BLaER1 treated with 17β-estradiol and CSF1 and Interleukin-3, amounts not matched to agents 10 nM and 100 nM (cell line): ENCODE data around the gene CD3E.
"Not testable (repeated sequence)": the region's sequence is repeated elsewhere in the genome, so short reads cannot be mapped to it uniquely, and the experiment has no call there.

Source experiments
- H3K27ac ChIP-seq, 11 experiments: shearing (Covaris generic); formaldehyde crosslinking; 2 replicates each; pipeline ENCODE4 v1.8.1; 2022
- H3K27me3 ChIP-seq, 11 experiments: shearing (Covaris generic); formaldehyde crosslinking; 2 replicates each; pipeline ENCODE4 v1.8.1; 2022
- H3K36me3 ChIP-seq, 11 experiments: shearing (Covaris generic); formaldehyde crosslinking; 2 replicates each; pipeline ENCODE4 v1.8.1; 2022
- H3K4me1 ChIP-seq, 10 experiments: shearing (Covaris generic); formaldehyde crosslinking; 2 replicates each; pipeline ENCODE4 v1.8.1; 2022
- H3K4me2 ChIP-seq, 11 experiments: shearing (Covaris generic); formaldehyde crosslinking; 2 replicates each; pipeline ENCODE4 v1.8.1; 2022
- H3K4me3 ChIP-seq, 10 experiments: shearing (Covaris generic); formaldehyde crosslinking; 2 replicates each; pipeline ENCODE4 v1.8.1; 2022
- H3K9ac ChIP-seq, 11 experiments: shearing (Covaris generic); formaldehyde crosslinking; 2 replicates each; pipeline ENCODE4 v1.8.1; 2022
- H3K9me3 ChIP-seq, 11 experiments: shearing (Covaris generic); formaldehyde crosslinking; replicated peaks in 1 of 11; 2 replicates each; pipeline ENCODE4 v1.8.1; 2022
- H4K20me1 ChIP-seq, 11 experiments: shearing (Covaris generic); formaldehyde crosslinking; 2 replicates each; pipeline ENCODE4 v1.8.1; 2022
- Cebpa-rat ChIP-seq, 11 experiments: shearing (Covaris generic); IDR thresholded peaks; 2 replicates each; pipeline ENCODE4 v1.8.1; 2022

The CD3E gene

GRCh38 chr11:118301600-118302195 lies 2.8 kb upstream of the CD3E start:
- H3K4me3 ChIP-seq: no peak overlapping the region
- H3K4me2 ChIP-seq: peak overlapping the region in 3 of 11 experiments; percentile 7 to 33 (median 23); a peak in 2 of 22 replicates
- peaks cover 4 to 16% (median 12%) of the 10 kb centered on the region in 10 experiments for H3K4me1 ChIP-seq
- H3K27ac ChIP-seq: no peak overlapping the region
- no peaks in the 10 kb centered on the region for H3K27me3 ChIP-seq
- no peaks in the 10 kb centered on the region for H4K20me1 ChIP-seq
- H3K36me3 ChIP-seq: no peaks in the 10 kb centered on the region
- no peak for TF ChIP-seq Cebpa-rat (IDR thresholded peaks at IDR 0.05)
- H3K9ac ChIP-seq: no peak overlapping the region
- H3K9me3 ChIP-seq: no peaks in the 10 kb centered on the region

GRCh38 chr11:118304227-118304567 lies 333 bp upstream of the CD3E start:
- H3K4me3 ChIP-seq: no peak overlapping the region
- H4K20me1 ChIP-seq: no peaks in the 10 kb centered on the region
- no peaks in the 10 kb centered on the region for H3K9me3 ChIP-seq
- TF ChIP-seq Cebpa-rat (IDR thresholded peaks at IDR 0.05): no peak
- peak overlapping the region in 8 of 11 experiments; percentile 23 to 48 (median 40); a peak in 14 of 22 replicates for H3K4me2 ChIP-seq
- H3K27me3 ChIP-seq: no peaks in the 10 kb centered on the region
- H3K36me3 ChIP-seq: no peaks in the 10 kb centered on the region
- H3K9ac ChIP-seq: no peak overlapping the region
- H3K4me1 ChIP-seq: peaks cover 8 to 22% (median 16%) of the 10 kb centered on the region in 10 experiments
- H3K27ac ChIP-seq: no peak overlapping the region

- Histone ChIP-seq H3K9ac (no peak overlapping the region), H3K4me1 (peaks cover 8 to 22% (median 16%) of the 10 kb centered on the region in 10 experiments), H3K27me3 (no peaks in the 10 kb centered on the region), H3K4me2 (0 out of 22 replicates have a peak overlapping the region, but pooled peaks of 1 of the 11 experiments have one; percentile 13), H3K4me3 (no peak overlapping the region), H3K36me3 (no peaks in the 10 kb centered on the region), H3K27ac (no peak overlapping the region), H4K20me1 (no peaks in the 10 kb centered on the region), H3K9me3 (0 out of 22 replicates have a peak, but pooled peaks cover 0 to 3% (median 0%) of the 10 kb centered on the region in 11 experiments)
- TF ChIP-seq Cebpa-rat (IDR thresholded peaks at IDR 0.05): no peak
Observed at GRCh38 chr11:118305726-118306125, 1.2 kb downstream of the CD3E start.

GRCh38 chr11:118306556-118306955 lies 2.0 kb downstream of the CD3E start:
- H3K27me3 ChIP-seq: no peaks in the 10 kb centered on the region
- no peak overlapping the region for H3K4me3 ChIP-seq
- 0 out of 22 replicates have a peak, but pooled peaks cover 0 to 3% (median 0%) of the 10 kb centered on the region in 11 experiments for H3K9me3 ChIP-seq
- no peak for TF ChIP-seq Cebpa-rat (IDR thresholded peaks at IDR 0.05)
- H3K4me2 ChIP-seq: peak overlapping the region in 6 of 11 experiments; percentile 2 to 64 (median 42); a peak in 8 of 22 replicates
- H4K20me1 ChIP-seq: no peaks in the 10 kb centered on the region
- no peak overlapping the region for H3K9ac ChIP-seq
- no peak overlapping the region for H3K27ac ChIP-seq
- H3K36me3 ChIP-seq: no peaks in the 10 kb centered on the region
- peaks cover 8 to 22% (median 16%) of the 10 kb centered on the region in 10 experiments for H3K4me1 ChIP-seq

- H3K27ac ChIP-seq, H4K20me1 ChIP-seq, H3K27me3 ChIP-seq, H3K9ac ChIP-seq, H3K4me2 ChIP-seq, H3K9me3 ChIP-seq, H3K4me3 ChIP-seq, H3K36me3 ChIP-seq: not testable (repeated sequence)
- peaks cover 25 to 43% (median 37%) of the 10 kb centered on the region in 10 experiments for H3K4me1 ChIP-seq
Observed at GRCh38 chr11:118308995-118309528, 4.5 kb downstream of the CD3E start.

GRCh38 chr11:118310271-118310670 lies 5.7 kb downstream of the CD3E start:
- no peak for TF ChIP-seq Cebpa-rat (IDR thresholded peaks at IDR 0.05)
- Histone ChIP-seq H3K9me3 (0 out of 22 replicates have a peak, but pooled peaks cover 0 to 3% (median 0%) of the 10 kb centered on the region in 11 experiments), H3K36me3 (no peaks in the 10 kb centered on the region), H3K27me3 (no peaks in the 10 kb centered on the region), H3K9ac (no peak overlapping the region), H3K4me2 (no peak overlapping the region), H4K20me1 (no peaks in the 10 kb centered on the region), H3K4me3 (no peak overlapping the region), H3K4me1 (peaks cover 31 to 55% (median 41%) of the 10 kb centered on the region in 10 experiments), H3K27ac (no peak overlapping the region)

- no peak overlapping the region for H3K4me3 ChIP-seq
- H3K27ac ChIP-seq: no peak overlapping the region
- H3K36me3 ChIP-seq: no peaks in the 10 kb centered on the region
- H3K4me2 ChIP-seq: no peak overlapping the region
- H3K4me1 ChIP-seq: peaks cover 37 to 58% (median 45%) of the 10 kb centered on the region in 10 experiments
- 0 out of 22 replicates have a peak, but pooled peaks cover 0 to 3% (median 0%) of the 10 kb centered on the region in 11 experiments for H3K9me3 ChIP-seq
- H3K9ac ChIP-seq: no peak overlapping the region
- no peaks in the 10 kb centered on the region for H4K20me1 ChIP-seq
- no peak for TF ChIP-seq Cebpa-rat (IDR thresholded peaks at IDR 0.05)
- H3K27me3 ChIP-seq: no peaks in the 10 kb centered on the region
Observed at GRCh38 chr11:118310781-118311485, 6.4 kb downstream of the CD3E start.

GRCh38 chr11:118311518-118311917 lies 7.0 kb downstream of the CD3E start:
- 0 out of 22 replicates have a peak, but pooled peaks cover 0 to 3% (median 0%) of the 10 kb centered on the region in 11 experiments for H3K9me3 ChIP-seq
- H3K4me2 ChIP-seq: peak overlapping the region in 1 of 11 experiments; percentile 95; a peak in 1 of 22 replicates
- no peak overlapping the region for H3K27ac ChIP-seq
- no peak overlapping the region for H3K9ac ChIP-seq
- peaks cover 43 to 58% (median 49%) of the 10 kb centered on the region in 10 experiments for H3K4me1 ChIP-seq
- H3K36me3 ChIP-seq: no peaks in the 10 kb centered on the region
- no peaks in the 10 kb centered on the region for H4K20me1 ChIP-seq
- no peak for TF ChIP-seq Cebpa-rat (IDR thresholded peaks at IDR 0.05)
- no peaks in the 10 kb centered on the region for H3K27me3 ChIP-seq
- no peak overlapping the region for H3K4me3 ChIP-seq

- Histone ChIP-seq H3K36me3 (no peaks in the 10 kb centered on the region), H4K20me1 (no peaks in the 10 kb centered on the region), H3K4me1 (peaks cover 47 to 58% (median 54%) of the 10 kb centered on the region in 10 experiments), H3K27ac (no peak overlapping the region), H3K4me3 (no peak overlapping the region), H3K9me3 (0 out of 22 replicates have a peak, but pooled peaks cover 0 to 3% (median 0%) of the 10 kb centered on the region in 11 experiments), H3K9ac (no peak overlapping the region), H3K27me3 (no peaks in the 10 kb centered on the region), H3K4me2 (peak overlapping the region in 9 of 11 experiments; percentile 68 to 95 (median 86); a peak in 12 of 22 replicates)
- TF ChIP-seq Cebpa-rat (IDR thresholded peaks at IDR 0.05): no peak
Observed at GRCh38 chr11:118312328-118312727, 7.8 kb downstream of the CD3E start.
